ENCODE data around the gene PTPRM. TPM values are rescaled to one million over a fixed set of nuclear protein-coding genes. Genes with fewer than 3 reads are reported as not detected.

Gene PTPRM
- total and polyA plus RNA-seq, 2 experiments from 2014 or later: 1.6 to 5.3 TPM

GRCh38 chr18:8008033-8008432 is 440.9 kb downstream of the PTPRM start (continued):
- TF ChIP-seq ZNF462 (CRISPR knock-in tag; IDR thresholded peaks at IDR 0.05) (no peak), CTCF (conservative IDR thresholded peaks at IDR 0.05; ENCODE audit: low read depth in 2 of 2) (no peak), EZH2 (IDR thresholded peaks at IDR 0.05; ENCODE audit: low read depth, unreplicated experiment) (no peak), ZNF331 (CRISPR knock-in tag; IDR thresholded peaks at IDR 0.05; ENCODE audit: low read depth) (no peak), POLR2AphosphoS5 (IDR thresholded peaks at IDR 0.05; ENCODE audit: low read depth) (no peak), STAT1 (IDR thresholded peaks at IDR 0.05; ENCODE audit: unreplicated experiment) (no peak), EZH2phosphoT487 (IDR thresholded peaks at IDR 0.05; ENCODE audit: unreplicated experiment) (no peak)

GRCh38 chr18:8011361-8011760 is 444.2 kb downstream of the PTPRM start:
- Histone ChIP-seq H4K20me1 (replicated peaks; ENCODE audit: insufficient read depth) (no peaks in the 10 kb centered on the region), H3F3A (replicated peaks; ENCODE audit: low read depth) (no peaks in the 10 kb centered on the region), H2AFZ (no peak overlapping the region), H3K4me2 (no peak overlapping the region), H3K27me3 (ENCODE audit: insufficient read depth) (no peaks in the 10 kb centered on the region), H3K4me1 (ENCODE audit: insufficient read depth) (peaks cover 9% of the 10 kb centered on the region; the same call in 1 of the 2 replicates), H3K9me2 (ENCODE audit: insufficient read depth) (peaks cover 4% of the 10 kb centered on the region; the same call in 1 of the 2 replicates), H3K4me3 (no peak overlapping the region), H3K79me2 (replicated peaks; ENCODE audit: insufficient read depth) (no peaks in the 10 kb centered on the region), H3K36me3 (ENCODE audit: insufficient read depth) (no peaks in the 10 kb centered on the region), H3K27ac (ENCODE audit: low read depth) (no peak overlapping the region)
- no peak for TF ChIP-seq CREB1 (CRISPR knock-in tag; IDR thresholded peaks at IDR 0.05; ENCODE audit: low read depth)
- TF ChIP-seq POLR2AphosphoS5 (IDR thresholded peaks at IDR 0.05; ENCODE audit: low read depth): no peak
- no peak overlapping the region for H3K4me3 Mint-ChIP-seq
- DNase-seq (ENCODE audit: low spot score) (no peak), ATAC-seq (no peak)
- H3K36me3 Mint-ChIP-seq (ENCODE audit: low read depth): no peaks in the 10 kb centered on the region
- H3K27ac Mint-ChIP-seq: no peak overlapping the region
- H3K9me3 Mint-ChIP-seq: no peaks in the 10 kb centered on the region; the same call in 2 of the 3 replicates
- no peaks in the 10 kb centered on the region for H3K27me3 Mint-ChIP-seq (ENCODE audit: insufficient read depth, low read depth, poor library complexity)
- H3K4me1 Mint-ChIP-seq: peaks cover 21% of the 10 kb centered on the region
